ENCODE results near the gene ZNFX1.

DNA sequence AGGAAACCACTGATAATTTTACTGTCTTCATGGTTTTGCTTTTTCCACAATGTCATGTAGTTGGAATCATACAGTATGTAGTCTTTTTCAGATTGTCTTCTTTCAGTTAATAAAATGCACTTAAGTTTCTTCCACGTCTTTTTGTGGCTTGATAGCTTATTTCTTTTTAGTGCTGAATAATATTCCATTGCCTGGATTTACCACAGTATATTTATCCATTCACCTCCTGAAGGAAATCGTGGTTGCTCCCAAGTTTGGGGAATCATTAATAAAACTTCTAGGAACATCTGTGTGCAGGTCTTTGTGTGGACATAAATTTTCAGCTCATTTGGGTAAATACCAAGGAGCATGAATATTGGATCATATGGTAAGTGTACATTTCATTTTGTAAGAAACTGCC lies 38.8 kb upstream of the ZNFX1 start:
- no peak for TF ChIP-seq POLR2AphosphoS5 (IDR thresholded peaks at IDR 0.05; ENCODE audit: low read depth)
- TF ChIP-seq, protein P1, sequence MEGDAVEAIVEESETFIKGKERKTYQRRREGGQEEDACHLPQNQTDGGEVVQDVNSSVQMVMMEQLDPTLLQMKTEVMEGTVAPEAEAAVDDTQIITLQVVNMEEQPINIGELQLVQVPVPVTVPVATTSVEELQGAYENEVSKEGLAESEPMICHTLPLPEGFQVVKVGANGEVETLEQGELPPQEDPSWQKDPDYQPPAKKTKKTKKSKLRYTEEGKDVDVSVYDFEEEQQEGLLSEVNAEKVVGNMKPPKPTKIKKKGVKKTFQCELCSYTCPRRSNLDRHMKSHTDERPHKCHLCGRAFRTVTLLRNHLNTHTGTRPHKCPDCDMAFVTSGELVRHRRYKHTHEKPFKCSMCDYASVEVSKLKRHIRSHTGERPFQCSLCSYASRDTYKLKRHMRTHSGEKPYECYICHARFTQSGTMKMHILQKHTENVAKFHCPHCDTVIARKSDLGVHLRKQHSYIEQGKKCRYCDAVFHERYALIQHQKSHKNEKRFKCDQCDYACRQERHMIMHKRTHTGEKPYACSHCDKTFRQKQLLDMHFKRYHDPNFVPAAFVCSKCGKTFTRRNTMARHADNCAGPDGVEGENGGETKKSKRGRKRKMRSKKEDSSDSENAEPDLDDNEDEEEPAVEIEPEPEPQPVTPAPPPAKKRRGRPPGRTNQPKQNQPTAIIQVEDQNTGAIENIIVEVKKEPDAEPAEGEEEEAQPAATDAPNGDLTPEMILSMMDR (IDR thresholded peaks at IDR 0.05; ENCODE audit: insufficient read depth, low read length), result no peak
